Esophagus muscularis mucosa (tissue), 3 donors: ENCODE results near the gene ZBTB11.

ENCODE experiments used
- POLR2A ChIP-seq: fragments of 450-650 bp; IDR thresholded peaks from one replicate; pipeline ENCODE4 v1.6.1; 2017; ENCODE audit warnings: antibody characterized with exemption, moderate library complexity, mild to moderate bottlenecking, low read depth
- TF ChIP-seq, protein P1 (sequence below), 3 experiments: fragments of 200-600 bp in 2 of 3; fragments of 450-650 bp in 1 of 3; sonication (generic) in 2 of 3; IDR thresholded peaks; one replicate each; pipeline ENCODE4 v1.5.1; 2017 to 2019; ENCODE audit warnings: antibody characterized with exemption in 3 of 3, mild to moderate bottlenecking in 2 of 3, moderate library complexity in 1 of 3

DNA sequence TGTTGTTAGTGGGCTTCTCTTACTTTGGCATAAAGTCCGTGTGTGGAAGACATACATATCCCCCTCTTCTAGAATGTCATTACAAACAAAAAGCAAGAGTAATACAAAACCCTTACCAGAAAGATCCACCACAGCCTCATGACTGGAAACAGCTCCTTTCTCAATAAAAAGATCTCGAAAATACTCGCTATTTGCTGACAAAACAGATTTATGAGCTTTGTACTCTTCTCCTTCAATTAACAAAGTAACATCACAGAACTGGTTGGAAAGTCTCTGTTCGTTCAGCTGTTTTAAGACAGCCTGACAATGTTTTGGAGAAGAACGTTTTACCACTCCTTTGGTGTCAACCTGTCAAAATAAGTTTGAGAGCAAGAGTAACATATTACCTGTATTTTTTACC is 5.9 kb downstream of the ZBTB11 start:
- TF ChIP-seq, protein P1, sequence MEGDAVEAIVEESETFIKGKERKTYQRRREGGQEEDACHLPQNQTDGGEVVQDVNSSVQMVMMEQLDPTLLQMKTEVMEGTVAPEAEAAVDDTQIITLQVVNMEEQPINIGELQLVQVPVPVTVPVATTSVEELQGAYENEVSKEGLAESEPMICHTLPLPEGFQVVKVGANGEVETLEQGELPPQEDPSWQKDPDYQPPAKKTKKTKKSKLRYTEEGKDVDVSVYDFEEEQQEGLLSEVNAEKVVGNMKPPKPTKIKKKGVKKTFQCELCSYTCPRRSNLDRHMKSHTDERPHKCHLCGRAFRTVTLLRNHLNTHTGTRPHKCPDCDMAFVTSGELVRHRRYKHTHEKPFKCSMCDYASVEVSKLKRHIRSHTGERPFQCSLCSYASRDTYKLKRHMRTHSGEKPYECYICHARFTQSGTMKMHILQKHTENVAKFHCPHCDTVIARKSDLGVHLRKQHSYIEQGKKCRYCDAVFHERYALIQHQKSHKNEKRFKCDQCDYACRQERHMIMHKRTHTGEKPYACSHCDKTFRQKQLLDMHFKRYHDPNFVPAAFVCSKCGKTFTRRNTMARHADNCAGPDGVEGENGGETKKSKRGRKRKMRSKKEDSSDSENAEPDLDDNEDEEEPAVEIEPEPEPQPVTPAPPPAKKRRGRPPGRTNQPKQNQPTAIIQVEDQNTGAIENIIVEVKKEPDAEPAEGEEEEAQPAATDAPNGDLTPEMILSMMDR (IDR thresholded peaks at IDR 0.05): no peak
- TF ChIP-seq POLR2A: no peak
